Stimulated activated CD4-positive, alpha-beta T cell treated with anti-CD3 and anti-CD28 coated beads, Interleukin-12 subunit alpha, Interleukin-12 subunit beta, amount 100 ng/mL, for 24 hours (primary cell): Measurements from ENCODE around the gene ASIC3.
A peak's percentile ranks its signal among the peaks of the same experiment; 100 is the strongest.

Experiments used
- DNase-seq, 2 experiments: peaks; one replicate each; pipeline ENCODE4 v3.0.0-alpha.2; 2020; ENCODE audit warnings: low read depth in 2 of 2

Gene ASIC3

DNA sequence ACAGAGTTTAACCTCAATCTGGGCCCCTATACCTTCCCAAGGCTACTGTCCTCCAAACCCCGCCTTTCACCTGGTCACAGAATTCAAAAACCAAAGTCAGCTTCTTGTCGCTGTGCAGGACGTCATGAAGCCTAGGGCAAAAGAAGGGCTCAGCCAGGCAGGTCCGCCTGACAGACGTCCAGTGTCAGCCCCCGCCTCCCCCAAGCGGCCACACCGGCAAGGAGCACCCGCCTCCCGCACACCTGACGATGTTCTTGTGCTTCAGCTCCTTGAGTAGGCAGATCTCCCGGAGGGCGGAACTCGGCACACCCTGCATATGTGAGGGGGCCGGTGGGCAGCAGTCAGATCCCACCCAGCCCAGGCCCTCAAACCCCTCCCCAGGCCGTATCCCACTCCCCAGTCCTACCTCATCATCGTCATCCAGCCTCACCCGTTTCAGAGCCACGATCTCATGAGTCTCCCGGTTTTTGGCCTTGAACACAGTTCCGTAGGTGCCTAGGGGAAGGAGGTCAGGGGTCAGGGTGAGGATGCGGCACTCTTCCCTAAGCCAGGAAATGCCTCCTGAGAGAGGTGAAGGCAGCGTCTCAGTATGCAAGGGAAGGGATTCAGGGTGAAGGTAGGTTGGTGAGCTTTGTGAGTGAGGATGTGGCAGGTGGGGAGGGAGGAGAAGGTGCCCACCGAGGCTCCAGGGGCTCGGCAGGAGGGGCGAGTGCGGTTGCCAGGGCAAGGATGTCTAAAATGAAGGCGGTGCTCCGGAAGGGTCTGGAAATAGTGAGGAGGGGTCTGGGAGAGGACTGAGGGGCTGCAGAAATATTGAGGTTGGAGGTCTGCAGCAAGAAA is 8.6 kb downstream of the ASIC3 start:
- no peak for DNase-seq

DNA sequence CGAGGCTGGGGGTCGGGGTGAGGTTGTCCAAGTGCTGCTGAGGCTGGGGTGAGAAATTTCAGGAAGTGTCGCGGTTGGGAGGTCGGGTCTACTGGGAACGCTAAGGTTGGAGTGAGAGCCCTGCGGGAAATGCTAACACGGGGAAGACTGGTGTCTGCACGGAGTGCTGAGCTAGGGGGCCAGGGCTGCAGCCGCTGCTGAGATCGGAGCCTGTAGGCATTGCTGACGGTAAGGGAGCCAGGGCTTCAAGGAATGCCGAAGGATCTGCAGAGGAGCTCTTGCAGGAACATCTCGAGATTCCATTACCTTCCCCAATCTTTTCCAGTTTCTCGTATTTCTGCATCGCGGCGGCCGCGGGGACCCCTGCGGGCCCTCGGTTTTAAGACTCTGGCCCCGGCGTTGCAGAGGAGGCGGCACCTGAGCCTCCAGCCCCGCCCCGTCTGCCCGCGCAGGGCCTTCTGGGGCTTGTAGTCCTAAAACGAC is 9.2 kb downstream of the ASIC3 start, which contains the start of gene CDK5:
Gene CDK5 (minus strand): TSS at position 392 of the 483 bp plus-strand sequence. CDS start 49 bp downstream, at position 343.
- DNase-seq = no peak

DNA sequence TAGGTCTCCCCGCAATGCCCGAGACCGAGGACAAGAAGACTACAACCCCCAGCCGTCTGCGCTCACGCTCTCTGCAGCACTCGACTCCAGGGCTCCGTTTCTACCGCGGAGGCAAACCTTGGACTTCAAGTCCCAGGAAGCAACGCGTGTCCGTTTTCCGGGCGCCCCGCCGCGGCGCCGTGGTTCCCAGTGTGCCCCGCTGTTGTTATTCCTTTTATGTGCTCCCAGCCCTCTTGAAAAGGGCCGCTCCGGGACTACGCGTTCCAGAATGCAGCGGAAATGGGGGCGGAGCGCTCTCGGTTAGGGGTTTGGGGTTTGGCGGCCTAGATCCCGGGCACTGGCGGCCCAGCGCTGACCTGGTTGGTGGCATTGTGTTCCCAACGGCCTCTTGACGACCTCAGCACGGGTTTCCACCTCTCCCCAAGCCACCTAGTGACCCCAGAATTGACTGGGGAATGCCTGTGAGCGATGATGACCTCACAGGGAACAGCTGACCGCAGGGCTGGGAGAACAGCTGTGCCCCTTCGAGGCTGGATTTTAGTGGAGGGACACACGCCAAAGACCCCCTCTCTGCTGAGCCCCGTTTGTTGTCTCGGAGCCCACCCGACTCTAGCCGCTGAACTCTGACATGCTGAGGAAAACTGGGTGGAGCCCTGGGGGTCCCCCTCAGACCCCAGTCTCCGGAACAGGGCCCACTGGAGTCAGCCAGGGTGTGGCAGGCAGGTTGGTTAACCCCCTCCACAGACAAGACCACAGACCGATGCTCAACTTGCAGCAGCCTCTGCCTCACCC is 9.9 kb downstream of the ASIC3 start:
- peak; percentile 93 to 94 for DNase-seq

DNA sequence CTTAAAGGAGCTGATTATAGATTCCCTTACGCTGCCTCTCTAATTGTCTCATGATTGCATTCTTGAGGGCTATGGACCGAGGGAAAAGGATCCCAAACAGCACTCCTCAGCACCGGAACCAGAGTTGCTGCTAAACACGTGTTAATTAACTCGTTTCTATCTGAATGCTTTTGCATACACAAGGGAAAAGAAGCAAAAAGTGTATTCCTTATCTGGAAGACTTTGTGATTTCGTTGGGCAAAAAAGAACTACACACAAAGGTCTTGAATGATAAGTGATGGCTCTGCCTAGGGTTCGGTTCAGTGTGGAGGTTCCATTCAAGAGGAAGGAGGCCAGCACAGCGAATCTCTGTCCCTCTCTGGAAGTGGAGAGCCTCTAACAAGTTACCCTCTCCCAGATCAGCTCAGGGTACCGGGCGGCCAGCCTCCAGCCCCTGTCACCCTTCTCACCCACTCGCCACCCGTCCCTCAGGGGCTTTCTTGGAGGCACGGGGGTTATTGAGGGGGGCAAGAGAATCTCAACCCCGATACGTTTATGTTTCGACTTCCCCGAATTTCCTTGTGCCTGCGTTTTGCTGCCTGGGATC is 10.5 kb downstream of the ASIC3 start:
- no peak for DNase-seq

DNA sequence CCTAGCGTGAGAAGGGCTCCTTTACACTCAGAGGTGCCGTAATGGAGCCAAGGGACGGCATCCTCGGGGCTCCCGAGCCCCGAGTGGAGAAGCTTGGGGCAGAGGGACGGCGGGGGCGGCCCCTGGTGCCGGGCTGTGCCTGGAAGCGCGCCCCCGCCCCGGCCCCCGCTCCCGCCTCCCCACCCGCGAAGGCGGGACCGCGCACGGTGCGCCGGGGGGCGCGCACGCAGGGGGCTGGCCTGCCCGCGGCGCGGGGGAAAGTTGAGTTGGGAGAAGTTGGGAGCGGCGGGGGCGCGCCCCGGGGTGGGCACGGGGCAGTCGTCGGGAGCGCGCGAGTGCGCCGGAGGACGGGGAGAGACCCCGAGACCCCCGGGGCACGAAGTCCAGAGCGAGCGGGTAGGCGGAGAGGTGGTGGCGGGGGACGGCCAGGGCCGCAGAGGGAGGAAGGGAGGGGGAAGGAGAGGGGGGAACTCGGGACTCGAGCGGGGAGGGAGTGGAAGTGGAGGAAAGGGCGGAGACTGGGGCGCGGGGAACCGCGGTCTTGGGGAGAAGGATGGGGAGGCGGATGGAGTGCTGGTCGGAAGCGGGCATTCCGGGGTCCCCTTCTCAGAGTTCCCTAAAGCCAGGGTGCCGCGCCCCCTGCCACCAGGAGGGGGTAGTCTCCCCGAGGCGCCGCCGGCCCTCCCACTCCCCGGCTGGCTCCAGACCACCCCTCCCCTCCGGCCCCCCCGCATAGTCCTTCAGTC is 11.2 kb downstream of the ASIC3 start, which contains the start of gene SLC4A2:
Gene SLC4A2 (plus strand): TSS at position 223 of the 746 bp plus-strand sequence. CDS start 2,399 bp downstream, outside the sequence.
- DNase-seq = peak in 1 of 2 experiments; percentile 57

DNA sequence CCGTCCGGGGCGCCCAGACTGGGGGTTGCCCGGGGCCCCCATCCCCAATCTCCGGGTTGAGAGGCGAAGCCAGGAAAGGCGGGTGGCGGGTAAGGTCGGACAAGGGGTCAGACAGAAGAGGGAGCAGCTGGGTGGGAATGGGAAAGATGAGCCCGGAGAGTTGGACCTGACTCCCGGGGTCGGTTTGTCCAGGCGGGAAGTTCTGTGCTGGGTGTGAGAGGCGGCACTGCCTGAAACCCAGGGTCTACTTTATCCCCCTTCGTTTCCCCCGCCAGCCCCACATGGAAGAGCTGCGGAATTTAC is 11.7 kb downstream of the ASIC3 start:
- DNase-seq = no peak

DNA sequence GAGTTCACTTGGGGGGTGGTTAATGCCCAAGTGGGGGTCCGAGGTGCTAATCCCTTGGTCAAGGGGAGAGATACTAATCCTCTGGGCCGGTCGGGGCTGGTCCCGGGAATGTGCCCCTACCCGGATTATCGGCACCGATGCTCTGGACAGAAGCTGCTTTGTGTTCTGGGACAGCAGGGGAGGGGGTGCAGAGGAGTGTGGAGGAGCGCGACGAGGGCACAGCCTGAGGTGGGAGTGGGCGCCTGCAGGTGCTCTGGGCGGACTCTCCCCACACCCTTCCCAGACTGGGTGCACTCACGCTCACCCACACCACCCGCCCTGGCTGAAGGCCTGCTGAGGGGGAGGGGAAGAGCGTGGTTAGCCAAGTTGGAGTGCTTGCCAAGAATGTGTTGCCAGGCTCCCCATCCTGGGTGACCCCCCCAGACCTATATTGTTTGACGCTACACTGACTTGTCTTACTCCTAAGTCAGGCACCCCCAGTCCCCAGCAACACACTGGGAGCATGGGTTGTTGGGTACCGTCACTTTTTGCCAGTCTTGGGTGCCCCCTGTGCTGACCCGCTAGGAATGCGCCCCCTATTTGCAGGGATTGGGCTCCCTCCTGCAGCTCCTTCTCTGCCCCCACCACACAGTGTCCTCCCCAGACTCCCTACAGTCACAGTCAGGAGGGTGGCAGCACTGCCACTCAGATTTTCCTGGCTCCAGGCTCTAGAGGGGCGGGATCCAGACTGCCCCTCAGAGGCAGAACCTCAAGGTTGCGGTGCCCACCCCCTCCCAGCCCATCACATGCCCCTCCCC is 12.3 kb downstream of the ASIC3 start:
- no peak for DNase-seq

DNA sequence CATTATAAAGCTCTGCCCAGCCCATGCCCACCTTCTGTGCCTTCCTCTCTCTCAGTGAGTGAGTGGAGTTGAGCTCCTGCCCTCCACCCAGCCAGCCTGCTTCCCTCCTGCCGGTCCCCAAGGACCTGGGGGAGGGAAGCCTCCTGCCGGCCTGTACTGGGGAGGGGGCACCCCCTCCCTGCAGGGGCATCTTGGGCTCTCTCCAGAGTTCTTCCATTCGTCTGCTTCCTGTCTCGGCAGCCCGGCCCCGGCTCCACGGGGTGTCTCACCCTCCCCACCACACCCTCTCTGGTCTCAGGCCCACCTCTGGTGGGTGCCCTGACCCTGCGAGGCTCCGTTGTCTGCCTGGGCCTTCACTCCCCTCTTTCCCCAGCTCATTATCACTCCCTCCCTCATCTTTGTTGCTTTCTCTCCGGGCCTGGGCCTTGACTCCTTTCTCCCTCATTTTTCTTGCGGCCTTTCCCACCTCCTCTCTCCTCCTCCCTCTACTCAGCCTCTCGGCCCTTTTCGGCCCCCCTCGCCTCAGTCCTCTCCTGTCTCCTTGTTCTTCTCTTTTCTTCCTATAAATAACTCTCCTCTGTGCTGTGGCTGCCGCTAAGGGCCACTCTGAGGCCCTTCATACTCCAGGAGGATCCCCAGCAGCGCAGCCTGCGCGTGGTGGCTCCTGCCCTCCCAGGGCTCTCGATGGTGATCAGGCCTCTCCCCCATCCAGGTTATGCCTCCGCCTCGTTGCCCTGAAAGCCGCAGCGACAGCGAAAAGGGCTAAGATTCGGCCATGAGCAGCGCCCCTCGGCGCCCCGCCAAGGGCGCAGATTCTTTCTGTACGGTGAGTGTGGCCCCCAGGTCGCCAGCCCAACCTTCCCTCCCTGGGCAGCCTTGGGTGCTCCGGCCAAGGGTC is 13.1 kb downstream of the ASIC3 start:
- DNase-seq = no peak

DNA sequence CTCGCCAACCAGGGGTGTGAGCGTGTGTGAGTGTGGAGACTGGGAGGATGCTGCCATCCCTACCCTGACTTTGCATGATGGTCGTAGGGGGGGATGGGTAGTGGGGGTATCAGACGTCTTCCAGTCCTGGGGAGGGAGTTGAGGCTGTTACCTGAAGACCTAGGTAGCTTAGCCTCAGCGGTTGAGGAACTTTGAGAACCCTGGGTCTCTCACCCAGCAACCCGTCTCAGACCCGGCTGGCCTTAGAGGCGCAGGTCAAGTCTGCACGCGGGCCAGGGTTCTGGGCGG is 13.7 kb downstream of the ASIC3 start:
- DNase-seq = no peak

DNA sequence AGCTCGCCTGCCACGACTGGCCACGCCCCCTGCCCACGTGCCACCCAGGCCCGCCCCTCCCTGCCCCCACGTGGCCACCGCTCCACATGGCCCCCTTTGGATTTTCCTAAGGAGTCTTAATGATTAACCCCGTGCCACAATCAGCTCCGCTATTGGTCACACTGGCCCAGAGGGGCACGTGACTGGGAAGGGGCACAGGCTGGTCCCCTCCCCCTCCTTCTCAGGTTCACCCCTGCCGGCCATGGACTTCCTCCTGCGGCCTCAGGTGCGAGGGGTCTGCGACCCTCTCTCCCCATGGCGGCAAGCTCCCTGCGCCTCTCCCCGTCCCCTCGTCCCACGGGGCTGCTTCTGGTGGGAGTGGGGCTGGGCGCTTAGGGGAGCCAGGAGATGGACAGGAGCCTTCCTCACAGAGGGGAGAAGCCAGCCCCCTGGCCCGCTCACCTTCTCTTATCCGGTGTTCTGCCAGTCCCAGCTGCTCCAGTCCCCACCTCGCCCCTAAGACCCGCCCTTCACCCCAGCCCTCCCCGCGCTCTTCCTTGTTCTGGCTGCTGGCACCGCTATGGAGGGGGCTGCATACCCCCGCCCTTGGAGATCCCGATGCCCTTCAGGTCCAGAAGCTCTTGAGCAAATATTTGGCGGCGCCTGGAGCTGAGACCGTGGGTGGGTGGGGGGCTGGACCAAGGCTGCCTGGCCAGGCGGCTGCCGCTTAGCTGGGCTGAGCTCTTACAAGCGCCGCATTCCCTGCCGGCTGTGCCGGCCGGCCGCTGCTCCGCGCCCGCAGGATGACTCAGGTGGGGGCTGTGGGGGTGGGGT is 14.3 kb downstream of the ASIC3 start:
- no peak for DNase-seq

DNA sequence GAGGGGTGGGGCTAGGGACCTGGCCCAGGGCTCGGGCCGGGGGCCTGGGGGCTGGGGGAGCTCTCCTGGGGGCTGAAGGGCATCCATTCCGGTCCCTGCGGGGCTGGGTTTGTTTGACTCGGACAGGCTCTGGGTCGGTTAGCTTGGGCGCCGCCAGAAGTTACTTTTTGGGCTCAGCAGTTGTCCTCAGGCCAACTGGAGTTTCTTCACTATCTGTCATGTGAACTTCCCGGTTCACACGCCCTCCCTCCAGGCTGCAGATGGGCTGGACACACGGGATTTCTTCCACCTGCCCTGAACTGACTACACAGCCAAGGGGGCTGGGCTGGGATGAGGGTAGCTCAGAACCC is 14.9 kb downstream of the ASIC3 start:
- no peak for DNase-seq

DNA sequence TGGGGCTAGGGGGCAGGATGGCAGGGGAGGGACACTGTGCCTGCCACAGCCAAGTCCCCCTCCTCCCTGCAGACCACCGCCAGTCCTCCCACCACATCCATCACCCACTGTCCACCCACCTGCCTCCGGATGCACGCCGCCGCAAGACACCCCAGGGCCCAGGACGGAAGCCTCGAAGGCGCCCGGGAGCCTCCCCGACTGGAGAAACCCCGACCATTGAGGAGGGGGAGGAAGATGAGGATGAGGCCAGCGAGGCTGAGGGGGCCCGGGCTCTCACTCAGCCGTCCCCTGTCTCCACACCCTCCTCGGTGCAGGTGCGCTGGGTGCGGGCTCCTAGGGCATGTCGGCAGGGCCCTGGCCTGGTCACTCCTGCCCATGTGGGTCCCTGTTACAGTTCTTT is 16.1 kb downstream of the ASIC3 start:
- no peak for DNase-seq

DNA sequence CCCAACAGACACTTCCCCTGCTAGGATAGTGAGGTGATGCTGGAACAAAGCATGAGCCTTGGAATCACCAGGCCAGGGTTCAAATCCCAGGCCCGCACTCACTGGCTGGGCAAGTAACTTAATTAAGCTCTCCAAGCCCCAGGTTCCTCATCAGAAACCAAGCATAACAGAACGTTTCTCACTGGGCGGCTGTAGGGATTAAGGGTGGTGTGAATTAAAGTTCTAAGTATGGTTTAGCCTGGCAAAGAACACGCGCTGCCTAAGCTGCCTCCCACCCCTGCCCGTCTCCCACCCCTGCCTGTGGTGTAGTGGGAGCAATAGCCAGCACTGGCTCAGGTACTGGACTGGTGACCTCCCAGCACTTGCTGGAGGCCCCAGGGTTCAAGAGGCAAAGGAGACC is 16.7 kb downstream of the ASIC3 start:
- DNase-seq = no peak

DNA sequence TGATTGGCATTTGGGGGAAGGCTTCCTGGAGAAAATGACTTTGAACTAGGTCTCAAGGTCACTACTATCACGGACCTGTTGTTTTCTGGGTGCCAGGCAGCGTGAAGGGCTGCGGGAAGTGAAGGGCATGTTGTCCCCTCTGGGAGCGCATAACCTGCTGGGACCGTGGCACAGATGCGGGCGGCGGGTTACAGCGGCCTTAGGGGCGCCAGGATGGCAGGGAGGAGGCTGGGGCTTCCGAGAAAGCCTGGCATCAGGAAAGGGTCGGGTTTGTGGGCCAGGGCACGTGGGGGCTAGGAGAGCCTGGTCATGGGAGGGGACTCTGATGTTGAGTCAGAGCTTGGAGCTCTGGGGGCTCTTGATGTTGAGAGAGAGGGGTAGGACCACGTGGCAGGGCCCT is 17.2 kb downstream of the ASIC3 start:
- DNase-seq = no peak

DNA sequence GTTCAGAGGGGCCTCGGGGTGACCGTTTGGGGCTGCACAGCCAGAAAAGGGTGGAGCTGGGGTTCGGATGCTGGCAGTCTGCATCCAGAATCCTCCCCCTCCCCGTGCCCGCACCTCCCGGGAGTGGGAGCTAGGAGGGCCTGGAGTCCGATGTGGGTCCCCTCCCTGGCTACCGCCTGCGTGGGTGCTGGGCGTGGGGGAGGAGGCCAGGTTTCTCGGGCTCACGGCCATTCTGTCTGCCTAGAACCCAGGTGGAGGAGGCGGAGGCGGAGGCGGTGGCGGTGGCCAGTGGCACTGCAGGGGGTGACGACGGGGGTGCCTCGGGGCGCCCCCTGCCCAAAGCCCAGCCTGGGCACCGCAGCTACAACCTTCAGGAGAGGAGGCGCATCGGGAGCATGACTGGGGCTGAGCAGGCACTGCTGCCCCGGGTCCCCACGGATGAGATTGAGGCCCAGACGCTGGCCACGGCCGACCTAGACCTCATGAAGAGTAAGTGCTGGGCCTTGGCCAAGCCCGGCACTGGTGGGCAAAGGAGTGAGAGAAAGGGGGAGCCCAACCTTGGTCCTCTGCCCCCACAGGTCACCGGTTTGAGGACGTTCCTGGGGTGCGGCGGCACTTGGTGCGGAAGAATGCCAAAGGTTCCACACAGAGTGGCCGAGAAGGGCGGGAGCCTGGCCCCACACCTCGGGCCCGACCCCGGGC is 18.1 kb downstream of the ASIC3 start:
- no peak for DNase-seq

DNA sequence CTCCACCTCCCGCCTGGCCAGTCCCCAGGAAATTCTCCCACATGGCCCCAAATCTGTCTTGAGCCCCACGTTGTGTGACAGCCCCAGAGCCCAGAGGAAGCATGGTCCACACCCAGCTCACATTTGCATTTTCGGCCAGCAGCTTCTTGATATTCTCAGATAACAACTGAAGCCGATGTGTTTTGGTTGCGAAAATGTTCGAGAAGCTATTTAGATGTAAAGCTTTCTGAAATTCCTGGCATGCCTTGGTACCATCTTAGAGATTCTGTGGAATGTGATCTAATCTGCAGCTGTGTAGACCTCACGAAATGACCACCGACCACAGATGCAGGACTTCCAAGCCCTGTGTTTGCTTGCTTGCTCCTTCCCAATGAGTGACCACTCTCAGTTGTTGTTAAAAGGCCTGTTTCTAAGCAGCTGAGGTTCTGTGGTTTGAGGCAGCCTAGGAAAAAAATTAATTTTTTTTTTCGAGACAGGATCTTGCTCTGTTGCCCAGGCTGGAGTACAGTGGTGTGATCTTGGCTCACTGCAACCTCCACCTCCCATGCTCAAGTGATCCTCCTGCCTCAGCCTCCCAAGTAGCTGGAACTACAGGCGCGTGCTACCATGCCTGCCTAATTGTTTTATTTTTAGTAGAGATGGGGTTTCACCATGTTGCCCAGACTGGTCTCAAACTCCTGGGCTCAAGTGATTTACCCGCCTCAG is 19.9 kb downstream of the ASIC3 start:
- no peak for DNase-seq

DNA sequence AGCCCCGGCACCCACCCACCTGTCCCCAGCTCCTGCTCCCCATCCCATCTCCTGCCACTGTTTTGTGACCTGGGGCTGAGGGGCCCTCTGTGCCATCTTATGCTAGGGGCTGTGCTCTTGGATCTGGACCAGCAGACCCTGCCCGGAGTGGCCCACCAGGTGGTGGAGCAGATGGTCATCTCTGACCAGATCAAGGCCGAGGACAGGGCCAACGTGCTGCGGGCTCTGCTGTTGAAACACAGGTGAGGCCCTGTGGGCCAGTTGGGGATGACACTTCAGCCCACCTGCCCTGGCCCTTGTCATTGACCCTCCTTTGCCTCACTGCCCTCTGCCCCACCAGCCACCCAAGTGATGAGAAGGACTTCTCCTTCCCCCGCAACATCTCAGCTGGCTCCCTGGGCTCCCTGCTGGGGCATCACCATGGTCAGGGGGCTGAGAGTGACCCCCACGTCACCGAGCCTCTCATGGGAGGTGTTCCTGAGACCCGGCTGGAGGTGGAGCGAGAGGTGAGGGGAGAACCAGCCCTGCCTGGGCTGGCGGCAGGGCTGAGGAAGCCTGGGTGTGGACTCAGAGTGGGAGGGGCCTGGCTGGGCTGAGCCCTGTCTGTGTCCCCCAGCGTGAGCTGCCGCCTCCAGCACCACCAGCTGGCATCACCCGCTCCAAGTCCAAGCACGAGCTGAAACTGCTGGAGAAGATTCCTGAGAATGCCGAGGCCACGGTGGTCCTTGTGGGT is 21.7 kb downstream of the ASIC3 start:
- no peak for DNase-seq
